GM18526 (cell line): ENCODE measurements around the gene ZMAT5.

Source experiments
- POLR2A ChIP-seq: IDR thresholded peaks from 3 replicates; pipeline ENCODE4 v1.6.1; 2011; ENCODE audit not compliant: insufficient read length; ENCODE audit errors: extremely low read depth

ZMAT5 gene

DNA sequence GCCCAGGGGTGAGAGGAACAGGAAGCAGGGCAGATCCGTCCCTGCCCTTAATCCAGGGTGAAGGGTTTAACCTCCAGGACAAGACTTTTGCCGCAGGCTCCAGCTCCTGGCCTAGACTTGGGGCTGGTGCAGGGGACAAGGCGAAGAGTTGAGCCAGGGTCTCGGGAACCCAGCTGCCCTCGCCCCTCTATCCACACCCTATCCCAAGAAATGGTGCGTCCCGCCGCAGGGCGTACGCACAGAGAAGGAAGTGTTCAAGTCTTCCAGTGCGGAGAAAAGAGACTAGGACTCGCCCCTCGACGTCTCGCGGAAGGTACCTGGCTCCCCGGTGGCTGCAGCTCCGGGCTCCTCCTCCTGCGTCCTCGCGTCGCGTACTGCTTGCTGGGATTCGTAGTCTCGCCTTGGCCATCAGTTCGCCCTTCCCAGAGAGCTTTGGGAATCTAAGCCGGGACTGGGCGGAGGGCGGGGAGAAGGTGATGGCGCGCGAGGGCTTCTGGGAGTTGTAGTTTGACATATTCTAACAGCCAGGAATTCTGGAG lies at the start of gene ZMAT5:
ZMAT5 (minus strand) TSS at position 376 of the 539 bp plus-strand sequence. CDS start 18,463 bp downstream, outside the sequence.
- peak; percentile 73 for TF ChIP-seq POLR2A

DNA sequence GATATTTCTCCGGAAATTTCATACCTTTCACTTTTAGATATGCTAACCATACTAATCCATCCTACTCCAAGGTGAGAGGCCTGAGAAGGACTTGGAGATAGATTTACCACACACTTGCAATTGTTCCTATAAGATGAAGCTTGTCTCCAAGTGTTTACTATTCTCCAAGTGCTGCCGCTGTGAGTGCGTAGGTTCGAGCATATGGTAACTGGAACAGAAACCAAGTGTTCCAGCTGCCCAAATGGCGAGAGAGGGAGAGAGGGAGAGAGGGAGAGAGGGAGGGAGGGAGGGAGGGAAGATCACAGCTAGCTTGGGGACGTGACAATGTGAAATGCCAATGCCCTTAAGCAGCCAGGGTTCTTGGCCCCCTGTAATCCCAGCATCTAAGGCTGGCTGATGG lies 49.7 kb upstream of the ZMAT5 start:
- TF ChIP-seq POLR2A, result no peak

DNA sequence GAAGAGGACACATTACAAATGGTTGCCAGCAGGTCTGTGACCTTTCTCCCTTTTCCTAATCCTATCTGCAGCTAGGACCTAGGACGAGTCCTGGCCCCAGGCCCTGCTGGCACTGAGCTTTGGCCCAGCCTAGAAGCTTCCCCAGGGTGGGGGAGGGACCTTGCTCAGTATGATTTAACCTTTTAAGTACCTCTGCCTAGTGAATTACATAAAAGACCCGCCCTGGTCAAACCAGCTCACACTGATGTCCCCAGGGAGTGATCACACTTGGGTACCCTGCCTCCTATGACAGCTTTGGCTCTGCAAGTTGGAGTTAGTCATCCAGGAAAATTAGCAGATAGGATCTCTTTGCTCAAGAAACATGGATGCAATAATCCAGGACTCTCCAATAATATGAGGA lies 49.3 kb upstream of the ZMAT5 start:
- TF ChIP-seq POLR2A, result no peak

DNA sequence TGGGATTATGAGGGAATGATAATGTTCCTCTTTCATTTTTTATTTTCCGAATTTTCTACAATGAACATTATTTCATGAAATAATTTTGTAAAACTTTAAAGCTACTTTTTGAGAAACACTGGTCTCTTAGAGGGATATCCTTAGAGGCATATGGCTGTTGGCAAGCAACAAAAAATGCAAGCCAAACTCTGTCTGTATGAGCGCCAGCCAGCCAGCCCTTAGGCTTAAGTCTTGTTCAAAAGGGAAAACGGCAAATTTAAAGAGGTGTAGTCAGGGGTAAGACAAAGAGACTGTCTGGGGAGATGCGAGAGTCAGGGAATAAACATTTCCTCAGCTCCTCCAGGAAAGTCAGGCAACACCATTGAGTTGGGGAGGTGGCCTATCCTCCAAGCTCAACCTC lies 48.8 kb upstream of the ZMAT5 start:
- TF ChIP-seq POLR2A, result no peak

DNA sequence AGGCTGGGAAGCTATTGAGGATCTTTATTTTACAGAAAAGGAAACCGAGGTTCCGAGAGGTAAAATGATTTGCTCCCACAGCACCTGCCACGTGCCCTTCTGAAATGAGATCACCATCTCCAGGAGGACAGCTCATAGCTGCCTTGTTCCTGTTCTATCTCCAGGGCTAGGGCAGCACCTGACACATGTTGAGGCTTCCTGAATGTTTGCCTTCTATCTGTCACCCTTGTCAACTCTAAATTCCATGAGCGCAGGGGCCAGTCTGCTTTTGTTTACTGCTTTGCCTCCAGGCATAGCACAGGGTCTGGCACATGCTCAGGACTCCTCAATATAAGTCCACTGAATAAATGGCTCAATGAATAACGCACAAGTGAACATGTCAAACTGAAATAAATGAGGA lies 47.2 kb upstream of the ZMAT5 start:
- TF ChIP-seq POLR2A, result no peak

- no peak for TF ChIP-seq POLR2A
Observed at GRCh38 chr22:29813563-29813962, 46.8 kb upstream of the ZMAT5 start.

- no peak for TF ChIP-seq POLR2A
Observed at GRCh38 chr22:29813126-29813525, 46.3 kb upstream of the ZMAT5 start.

DNA sequence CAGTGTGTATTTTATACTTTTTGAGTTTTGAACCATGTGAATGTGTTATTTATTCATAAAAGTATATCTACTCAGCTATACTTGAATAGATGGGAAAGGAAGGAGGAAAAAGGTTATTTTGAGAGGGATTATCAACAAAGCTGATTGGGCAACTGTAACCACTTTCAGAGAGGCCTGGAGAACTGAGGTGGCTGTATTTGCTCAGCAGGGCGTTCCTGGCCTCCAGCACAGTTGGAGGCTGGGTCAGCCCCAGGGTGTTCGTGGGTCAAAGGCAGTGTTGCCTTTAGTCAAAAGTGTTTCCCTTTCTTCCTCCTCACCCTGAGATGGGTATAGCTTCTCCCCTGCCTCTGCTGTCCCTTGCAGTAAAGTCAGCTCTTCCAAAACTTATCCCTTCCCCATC lies 44.6 kb upstream of the ZMAT5 start:
- no peak for TF ChIP-seq POLR2A

DNA sequence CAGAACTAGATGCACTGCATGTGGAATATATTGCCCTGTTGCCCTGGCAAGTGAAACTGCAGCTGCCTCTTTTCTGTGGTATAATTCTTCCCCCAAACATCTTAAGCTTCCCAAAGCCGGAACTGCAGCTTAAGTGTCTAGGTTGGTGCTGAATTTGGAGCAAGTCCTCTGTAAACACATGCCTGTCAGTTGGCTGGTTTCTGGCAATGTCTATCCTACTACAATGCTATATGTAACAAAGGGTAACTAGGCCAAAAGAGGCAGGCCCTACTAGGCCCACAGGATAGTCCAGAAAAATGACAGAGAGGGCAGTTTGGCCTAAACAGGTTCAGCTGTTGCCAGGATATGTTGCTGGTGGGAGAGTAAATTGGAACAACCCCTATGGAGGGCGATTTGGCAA lies 43.4 kb upstream of the ZMAT5 start:
- no peak for TF ChIP-seq POLR2A

DNA sequence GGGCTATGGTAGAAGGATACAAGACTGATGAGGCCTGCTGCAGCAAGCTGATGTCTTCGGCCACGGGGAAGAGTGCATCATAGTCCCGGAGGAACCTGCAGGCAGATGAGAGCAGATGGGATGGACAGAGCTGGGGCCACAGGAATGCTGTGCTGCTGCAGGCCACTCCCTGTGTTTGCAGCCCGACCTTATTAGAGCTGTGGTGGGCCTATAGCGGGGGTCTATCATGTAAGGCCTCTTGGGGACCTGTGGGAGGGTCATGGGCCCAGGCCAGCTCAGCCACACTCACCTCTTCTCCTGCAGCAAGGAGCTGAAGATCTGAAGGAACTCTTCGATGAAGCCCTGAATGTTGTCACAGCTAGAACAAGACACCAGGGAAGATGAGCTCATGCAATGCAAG lies 39.4 kb upstream of the ZMAT5 start:
- TF ChIP-seq POLR2A, result no peak

- TF ChIP-seq POLR2A, result no peak
Observed at GRCh38 chr22:29804985-29805384, 38.2 kb upstream of the ZMAT5 start.

DNA sequence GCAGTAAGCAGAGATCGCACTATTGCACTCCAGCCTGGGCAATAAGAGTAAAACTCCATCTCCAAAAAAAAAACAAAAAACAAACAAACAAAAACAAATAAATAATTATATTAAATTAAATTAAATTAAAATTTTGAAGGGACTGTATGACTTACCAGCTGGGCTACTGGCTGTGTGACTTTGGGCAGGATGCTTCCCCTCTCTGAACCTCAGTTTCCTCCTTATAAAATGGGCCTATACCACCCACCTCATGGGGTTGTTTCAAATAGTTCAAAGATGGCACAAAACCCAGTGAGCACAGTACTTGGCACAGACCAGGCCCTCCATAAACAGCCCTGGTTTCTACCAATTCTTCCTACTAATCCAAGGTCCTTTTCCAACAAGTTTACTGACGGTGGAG lies 36.4 kb upstream of the ZMAT5 start:
- no peak for TF ChIP-seq POLR2A

- TF ChIP-seq POLR2A, result no peak
Observed at GRCh38 chr22:29801796-29802195, 35.0 kb upstream of the ZMAT5 start.

- no peak for TF ChIP-seq POLR2A
Observed at GRCh38 chr22:29801153-29801552, 34.3 kb upstream of the ZMAT5 start.

- no peak for TF ChIP-seq POLR2A
Observed at GRCh38 chr22:29799217-29799680, 32.4 kb upstream of the ZMAT5 start.

GRCh38 chr22:29798801-29799200 lies 32.0 kb upstream of the ZMAT5 start:
- no peak for TF ChIP-seq POLR2A

DNA sequence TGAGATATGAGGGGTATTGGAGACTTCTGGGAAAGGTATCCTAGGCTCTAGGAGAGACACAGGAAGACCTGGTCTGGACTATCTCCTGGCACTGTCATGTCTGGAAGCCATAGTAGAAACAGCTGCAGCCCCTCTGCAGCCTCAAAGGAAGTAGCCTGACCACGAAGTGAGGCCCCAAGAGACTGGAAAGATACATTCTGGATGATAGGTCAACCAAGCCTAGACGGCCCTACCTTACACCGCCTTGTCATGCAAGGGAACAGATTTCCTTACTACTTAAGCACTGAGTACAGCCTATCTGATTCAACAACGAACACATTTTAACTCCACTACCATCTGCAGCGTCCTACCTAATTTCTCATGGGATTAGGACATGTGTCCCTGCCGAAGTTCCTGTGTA lies 31.5 kb upstream of the ZMAT5 start:
- TF ChIP-seq POLR2A, result no peak
